SK-N-SH treated with all-trans-retinoic acid at 6 μM for 48 hours (cell line): ENCODE data around the gene AMBP.

Experiments used
- CSDC2 ChIP-seq: fragments of 250-450 bp; sonication (Bioruptor Pico); IDR thresholded peaks from 2 replicates; pipeline ENCODE4 v1.5.0; 2020; ENCODE audit warnings: mild to moderate bottlenecking, moderate library complexity
- ISL1 ChIP-seq: fragments of 250-450 bp; sonication (Bioruptor Pico); IDR thresholded peaks from 2 replicates; pipeline ENCODE4 v2.1.2; 2022; ENCODE audit warnings: mild to moderate bottlenecking, moderate library complexity
- OSR1 ChIP-seq: fragments of 250-450 bp; sonication (Bioruptor Pico); IDR thresholded peaks from 2 replicates; pipeline ENCODE4 v1.8.0; 2022; ENCODE audit warnings: moderate library complexity, mild to moderate bottlenecking, inconsistent platforms
- TSHZ2 ChIP-seq: fragments of 250-450 bp; sonication (Bioruptor Pico); IDR thresholded peaks from 2 replicates; pipeline ENCODE4 v1.5.0; 2020; ENCODE audit warnings: mild to moderate bottlenecking, moderate library complexity
- ZFP3 ChIP-seq: fragments of 250-450 bp; sonication (Bioruptor Pico); IDR thresholded peaks from 2 replicates; pipeline ENCODE4 v1.5.0; 2020; ENCODE audit warnings: mild to moderate bottlenecking, moderate library complexity

GRCh38 chr9:114080195-114080772 is 2.2 kb upstream of the AMBP start:
- no peak for TF ChIP-seq ZFP3 (CRISPR knock-in tag)
- no peak for TF ChIP-seq OSR1 (CRISPR knock-in tag)
- no peak for TF ChIP-seq TSHZ2 (CRISPR knock-in tag)
- TF ChIP-seq CSDC2 (CRISPR knock-in tag), result no peak
- TF ChIP-seq ISL1 (CRISPR knock-in tag), result no peak
